Large intestine (tissue), 3 donors: ENCODE measurements around the gene UBASH3A. TPM values are rescaled to one million over a fixed set of nuclear protein-coding genes. Genes with fewer than 3 reads are reported as not detected.

Experiments used
- DNase-seq, 2 donors: peaks; one replicate each; pipeline versions ENCODE4 v3.0.0 to v3.0.0-alpha.2; 2013
- H3K27ac ChIP-seq: one replicate; pipeline ENCODE4 v1.5.1; 2013; ENCODE audit warnings: low read length
- H3K27me3 ChIP-seq: 2 replicates; pipeline ENCODE4 v1.6.1; 2013; ENCODE audit warnings: low read length; ENCODE audit not compliant: control insufficient read depth, insufficient read depth
- H3K36me3 ChIP-seq: 2 replicates; pipeline ENCODE4 v1.6.1; 2013; ENCODE audit warnings: low read length; ENCODE audit not compliant: control insufficient read depth, insufficient read depth
- H3K4me1 ChIP-seq: one replicate; pipeline ENCODE4 v1.6.1; 2013; ENCODE audit warnings: low read length; ENCODE audit not compliant: control insufficient read depth, insufficient read depth
- H3K4me3 ChIP-seq: one replicate; pipeline ENCODE4 v1.5.1; 2013; ENCODE audit warnings: low read length
- H3K9me3 ChIP-seq: one replicate; pipeline ENCODE4 v1.6.1; 2013; ENCODE audit warnings: mild to moderate bottlenecking, low read depth, low read length, moderate library complexity; ENCODE audit not compliant: control insufficient read depth
- WGBS: methylation state at CpG from one replicate; pipeline ENCODE4 v1.1.5; 2013; ENCODE audit warnings: low lambda C conversion rate; ENCODE audit not compliant: insufficient coverage; 5-methylcytosine and 5-hydroxymethylcytosine counted together
- polyA plus RNA-seq: library from polyadenylated mRNA; unstranded; fragments of 120-200 nt; gene quantifications from one replicate; pipeline ENCODE4 v1.2.1, GENCODE V29; 2013

Gene UBASH3A
- polyA plus RNA-seq, 1 donor: 0.73 TPM

- no peaks in the 10 kb centered on the region for H3K27me3 ChIP-seq
- 40% methylated on average over 1 of the region's 4 CpGs for WGBS
- H3K4me1 ChIP-seq: peaks cover 5% of the 10 kb centered on the region
- H3K36me3 ChIP-seq: no peaks in the 10 kb centered on the region
- no peaks in the 10 kb centered on the region for H3K9me3 ChIP-seq
- H3K4me3 ChIP-seq: no peak overlapping the region
- peak in 1 of 2 donors; percentile 62 for DNase-seq
- no peak overlapping the region for H3K27ac ChIP-seq
Measured at GRCh38 chr21:42418886-42419285, 15.2 kb downstream of the UBASH3A start.

GRCh38 chr21:42419845-42420244, 16.1 kb downstream of the UBASH3A start:
- H3K27ac ChIP-seq: no peak overlapping the region
- H3K4me1 ChIP-seq: peaks cover 5% of the 10 kb centered on the region
- H3K36me3 ChIP-seq: no peaks in the 10 kb centered on the region
- no peaks in the 10 kb centered on the region for H3K27me3 ChIP-seq
- no peak overlapping the region for H3K4me3 ChIP-seq
- no peaks in the 10 kb centered on the region for H3K9me3 ChIP-seq
- no CpG with 5 or more reads among the region's 6 CpGs for WGBS
- DNase-seq: no peak

GRCh38 chr21:42421018-42421793, 17.5 kb downstream of the UBASH3A start:
- Histone ChIP-seq H3K9me3 (no peaks in the 10 kb centered on the region), H3K27me3 (no peaks in the 10 kb centered on the region), H3K4me1 (peaks cover 5% of the 10 kb centered on the region), H3K36me3 (no peaks in the 10 kb centered on the region), H3K27ac (no peak overlapping the region), H3K4me3 (no peak overlapping the region)
- 94% methylated on average over 2 of the region's 3 CpGs for WGBS
- DNase-seq: peak; percentile 29 to 69

- Histone ChIP-seq H3K27me3 (no peaks in the 10 kb centered on the region), H3K4me1 (peaks cover 5% of the 10 kb centered on the region), H3K9me3 (no peaks in the 10 kb centered on the region), H3K36me3 (no peaks in the 10 kb centered on the region), H3K4me3 (no peak overlapping the region), H3K27ac (no peak overlapping the region)
- no peak for DNase-seq
- no CpG with 5 or more reads among the region's 10 CpGs for WGBS
Measured at GRCh38 chr21:42423197-42423675, 19.5 kb downstream of the UBASH3A start.

- Histone ChIP-seq H3K27me3 (no peaks in the 10 kb centered on the region), H3K4me1 (peaks cover 5% of the 10 kb centered on the region), H3K36me3 (no peaks in the 10 kb centered on the region), H3K4me3 (no peak overlapping the region), H3K27ac (no peak overlapping the region), H3K9me3 (no peaks in the 10 kb centered on the region)
- WGBS: 83% methylated on average over 1 of the region's 2 CpGs
- no peak for DNase-seq
Measured at GRCh38 chr21:42423685-42424084, 20.0 kb downstream of the UBASH3A start.

GRCh38 chr21:42424914-42425541, 21.3 kb downstream of the UBASH3A start:
- no peaks in the 10 kb centered on the region for H3K9me3 ChIP-seq
- no CpG with 5 or more reads among the region's 12 CpGs for WGBS
- no peak for DNase-seq
- no peaks in the 10 kb centered on the region for H3K36me3 ChIP-seq
- no peak overlapping the region for H3K4me3 ChIP-seq
- H3K27me3 ChIP-seq: peaks cover 2% of the 10 kb centered on the region
- H3K27ac ChIP-seq: no peak overlapping the region
- H3K4me1 ChIP-seq: peaks cover 5% of the 10 kb centered on the region

- H3K9me3 ChIP-seq: no peaks in the 10 kb centered on the region
- 92% methylated on average over 2 of the region's 4 CpGs for WGBS
- H3K4me3 ChIP-seq: no peak overlapping the region
- peaks cover 5% of the 10 kb centered on the region for H3K4me1 ChIP-seq
- peaks cover 2% of the 10 kb centered on the region for H3K27me3 ChIP-seq
- H3K27ac ChIP-seq: no peak overlapping the region
- no peaks in the 10 kb centered on the region for H3K36me3 ChIP-seq
- DNase-seq: no peak
Measured at GRCh38 chr21:42425591-42425990, 21.9 kb downstream of the UBASH3A start.

GRCh38 chr21:42426424-42426823, 22.7 kb downstream of the UBASH3A start:
- H3K9me3 ChIP-seq: no peaks in the 10 kb centered on the region

GRCh38 chr21:42426876-42427480, 23.3 kb downstream of the UBASH3A start:
- WGBS: 72% methylated on average over 2 of the region's 10 CpGs
- Histone ChIP-seq H3K9me3 (no peaks in the 10 kb centered on the region), H3K27me3 (peaks cover 2% of the 10 kb centered on the region), H3K4me1 (no peaks in the 10 kb centered on the region), H3K36me3 (no peaks in the 10 kb centered on the region), H3K27ac (no peak overlapping the region), H3K4me3 (no peak overlapping the region)
- DNase-seq: no peak

More at GRCh38 chr21:42426424-42426823, 22.7 kb downstream of the UBASH3A start:
- Histone ChIP-seq H3K27ac (no peak overlapping the region), H3K4me3 (no peak overlapping the region), H3K27me3 (peaks cover 2% of the 10 kb centered on the region), H3K36me3 (no peaks in the 10 kb centered on the region), H3K4me1 (no peaks in the 10 kb centered on the region)
- 100% methylated on average over 3 of the region's 7 CpGs for WGBS
- no peak for DNase-seq

- H3K36me3 ChIP-seq: no peaks in the 10 kb centered on the region
- peaks cover 2% of the 10 kb centered on the region for H3K27me3 ChIP-seq
- no peak overlapping the region for H3K4me3 ChIP-seq
- no peak for DNase-seq
- H3K4me1 ChIP-seq: no peaks in the 10 kb centered on the region
- H3K27ac ChIP-seq: no peak overlapping the region
- WGBS: 100% methylated on average over 2 of the region's 10 CpGs
- no peaks in the 10 kb centered on the region for H3K9me3 ChIP-seq
Measured at GRCh38 chr21:42427809-42428419, 24.2 kb downstream of the UBASH3A start.
